Common myeloid progenitor, CD34-positive (primary cell): ENCODE data around the gene IRS1.

Experiments
- CTCF ChIA-PET: fragments of 350-600 bp; sonication (Branson Sonifier 250); formaldehyde crosslinking; loops from one replicate; lab custom pipeline; 2021; ENCODE audit warnings: antibody characterized with exemption; lab: Charles Lee
- POLR2A ChIA-PET: fragments of 350-600 bp; sonication (Branson Sonifier 250); formaldehyde crosslinking; loops from one replicate; lab custom pipeline; 2021; ENCODE audit warnings: antibody characterized with exemption; lab: Charles Lee
- DNase-seq, 3 donors: peaks; one replicate each; pipeline versions ENCODE4 v3.0.0 to v3.0.0-alpha.2; 2013
- H3K27ac ChIP-seq, 2 experiments: 1 replicate in 1 of 2; 2 replicates in 1 of 2; pipeline ENCODE4 v1.7.0; 2013; ENCODE audit warnings: inconsistent platforms in 2 of 2, low read length in 2 of 2, mild to moderate bottlenecking in 2 of 2, low read depth in 1 of 2, moderate library complexity in 1 of 2; ENCODE audit not compliant: severe bottlenecking in 2 of 2, insufficient read depth in 1 of 2, poor library complexity in 1 of 2
- H3K27me3 ChIP-seq, 5 experiments: replicated peaks in 2 of 5; 1 replicate in 3 of 5; 2 replicates in 2 of 5; pipeline versions ENCODE4 v1.6.1 to v1.7.0; 2013; ENCODE audit warnings: low read length in 4 of 5, mild to moderate bottlenecking in 2 of 5, moderate library complexity in 2 of 5, inconsistent platforms in 1 of 5; ENCODE audit not compliant: insufficient read depth in 5 of 5, control insufficient read depth in 4 of 5
- H3K36me3 ChIP-seq, 4 experiments: 1 replicate in 2 of 4; 2 replicates in 2 of 4; pipeline versions ENCODE4 v1.6.1 to v1.7.0; 2013; ENCODE audit warnings: low read length in 3 of 4, control low read depth in 1 of 4, mild to moderate bottlenecking in 1 of 4; ENCODE audit not compliant: control insufficient read depth in 4 of 4, insufficient read depth in 4 of 4
- H3K4me1 ChIP-seq, 4 experiments: 1 replicate in 3 of 4; 2 replicates in 1 of 4; pipeline versions ENCODE4 v1.6.1 to v1.7.1; 2013; ENCODE audit warnings: low read length in 3 of 4, mild to moderate bottlenecking in 3 of 4, control low read depth in 1 of 4, inconsistent platforms in 1 of 4, moderate library complexity in 1 of 4; ENCODE audit not compliant: control insufficient read depth in 4 of 4, insufficient read depth in 4 of 4; ENCODE audit errors: control extremely low read depth in 1 of 4
- H3K4me3 ChIP-seq, 7 experiments: 1 replicate in 4 of 7; 2 replicates in 3 of 7; pipeline versions ENCODE4 v1.5.1 to v1.7.0; 2013; ENCODE audit warnings: mild to moderate bottlenecking in 7 of 7, low read length in 6 of 7, moderate library complexity in 6 of 7, inconsistent platforms in 2 of 7, low read depth in 2 of 7, control low read depth in 1 of 7; ENCODE audit not compliant: insufficient read depth in 4 of 7, control insufficient read depth in 1 of 7; ENCODE audit errors: extremely low read depth in 1 of 7
- H3K9me3 ChIP-seq, 5 experiments: 1 replicate in 4 of 5; 2 replicates in 1 of 5; pipeline versions ENCODE4 v1.6.1 to v1.7.1; 2013; ENCODE audit warnings: low read length in 4 of 5, mild to moderate bottlenecking in 2 of 5, inconsistent platforms in 1 of 5, low read depth in 1 of 5, moderate library complexity in 1 of 5; ENCODE audit not compliant: control insufficient read depth in 4 of 5, insufficient read depth in 2 of 5; ENCODE audit errors: control extremely low read depth in 1 of 5
- WGBS: methylation state at CpG from one replicate; pipeline ENCODE4 v1.1.5; 2013; ENCODE audit not compliant: insufficient coverage; 5-methylcytosine and 5-hydroxymethylcytosine counted together

Gene IRS1

DNA sequence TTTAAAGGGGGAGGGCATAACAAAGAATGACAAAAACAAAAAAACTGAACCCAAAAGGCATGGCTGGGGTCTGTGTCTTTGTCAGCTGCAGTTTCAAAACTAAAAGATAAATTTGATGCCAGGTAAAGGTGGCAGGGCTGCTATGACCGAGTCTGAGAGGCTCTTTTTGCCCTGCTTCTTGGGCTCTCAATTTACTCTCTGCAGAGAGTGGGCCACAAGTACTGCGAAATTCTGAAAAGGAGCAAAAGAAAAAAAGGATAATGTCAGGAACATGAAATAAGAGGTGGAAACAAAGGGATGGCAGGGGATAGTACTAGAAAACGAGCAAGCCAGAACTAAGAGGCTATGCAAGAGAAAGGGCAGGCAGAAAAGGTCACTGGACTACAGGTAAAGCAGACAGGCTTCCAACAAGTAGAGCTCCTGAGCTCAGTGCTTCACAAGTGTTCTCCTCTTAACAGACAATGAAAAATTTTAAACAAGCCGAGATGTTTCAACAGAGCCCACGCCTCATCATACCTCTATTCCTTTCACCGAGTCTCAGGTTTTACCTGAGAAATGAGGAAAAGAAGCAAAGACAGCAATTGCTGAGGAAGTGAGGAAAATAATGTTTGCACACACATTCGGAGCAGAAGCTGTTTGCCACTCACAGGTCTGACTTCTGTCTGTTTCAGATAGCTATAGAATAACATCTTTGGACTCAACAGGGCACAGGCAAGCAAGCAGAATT, 7.3 kb downstream of the IRS1 start:
- CTCF ChIA-PET: interaction anchor here (0.9 kb wide), 1 partner anchor 24 kb away, joined by 3 read pairs; no protein-coding TSS in a partner anchor
- DNase-seq: no peak
- Histone ChIP-seq H3K27ac (peak overlapping the region in 1 of 2 experiments; percentile 76), H3K4me1 (peaks cover 7 to 13% (median 11%) of the 10 kb centered on the region in 4 experiments), H3K9me3 (peaks cover 0 to 2% (median 0%) of the 10 kb centered on the region in 5 experiments), H3K4me3 (peak overlapping the region in 6 of 7 experiments; percentile 53 to 78 (median 66)), H3K36me3 (no peaks in the 10 kb centered on the region), H3K27me3 (peaks cover 0 to 5% (median 4%) of the 10 kb centered on the region in 5 experiments)
- 56% methylated on average over 3 of the region's 7 CpGs for WGBS
- POLR2A ChIA-PET: no interaction called here

DNA sequence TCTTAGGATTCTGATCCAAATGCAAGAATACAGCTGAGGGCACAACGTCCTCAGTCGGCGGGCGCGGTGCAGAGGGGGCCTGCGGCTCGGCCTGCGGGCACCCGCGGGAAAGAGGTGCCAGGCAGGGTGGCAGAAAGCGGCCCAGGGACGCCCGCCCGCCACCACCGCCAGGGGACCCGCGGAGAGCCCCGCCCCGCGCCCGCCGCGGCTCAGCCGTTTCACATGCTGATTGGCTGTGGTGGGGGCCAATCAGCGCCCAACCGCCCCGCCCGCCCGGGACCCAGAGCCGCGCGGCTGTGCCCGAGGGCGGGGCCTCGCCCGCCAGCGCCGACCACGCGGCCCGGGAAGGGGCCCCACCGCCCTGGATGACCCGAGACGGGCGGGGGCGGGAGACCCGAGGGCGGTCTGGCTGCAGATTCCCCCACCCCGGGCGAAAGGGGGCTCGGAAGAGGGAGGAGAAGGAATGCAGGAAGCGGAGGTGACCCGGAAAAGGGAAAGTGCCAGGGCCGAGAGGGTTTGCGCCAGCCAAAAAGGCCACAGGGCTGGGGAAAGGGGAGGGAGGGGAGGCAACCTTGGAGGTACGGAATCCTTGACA, 8.0 kb downstream of the IRS1 start:
- Histone ChIP-seq H3K27me3 (peaks cover 0 to 5% (median 3%) of the 10 kb centered on the region in 5 experiments), H3K27ac (peak overlapping the region in 1 of 2 experiments; percentile 76), H3K36me3 (no peaks in the 10 kb centered on the region), H3K4me3 (peak overlapping the region; percentile 50 to 78 (median 63)), H3K9me3 (peaks cover 0 to 2% (median 0%) of the 10 kb centered on the region in 5 experiments), H3K4me1 (peaks cover 7 to 13% (median 11%) of the 10 kb centered on the region in 4 experiments)
- peak; percentile 85 to 94 (median 91) for DNase-seq
- whole genome bisulfite sequencing: 0% methylated on average over 39 of the region's 56 CpGs
- ChIA-PET CTCF (interaction anchor here (0.9 to 3.1 kb wide), 2 partner anchors 11 to 25 kb away, joined by 3 to 13 read pairs; no protein-coding TSS in a partner anchor), POLR2A (no interaction called here)

DNA sequence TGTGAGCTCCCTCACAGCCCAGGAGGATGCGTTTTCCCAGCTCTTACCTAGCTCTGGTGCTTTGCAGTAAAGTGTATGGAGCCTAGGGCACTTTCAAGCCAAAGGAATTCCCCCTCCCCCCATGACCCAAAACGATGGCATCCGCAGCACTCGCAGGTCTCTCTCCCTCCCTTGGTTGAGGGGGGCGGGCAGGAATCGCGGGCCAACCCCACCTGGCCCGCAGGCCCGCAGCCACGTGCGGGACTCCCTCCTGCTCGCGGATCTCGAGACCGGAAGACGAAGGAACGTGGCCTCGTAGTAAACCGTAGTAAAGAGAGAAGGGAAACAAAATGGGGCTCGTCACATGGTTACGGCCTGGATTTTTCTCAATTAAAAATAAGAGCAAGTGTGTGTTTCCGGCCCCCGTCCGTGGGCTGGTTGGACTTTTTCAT, 8.5 kb downstream of the IRS1 start:
- CTCF ChIA-PET: interaction anchor here (3.1 kb wide), 1 partner anchor 11 kb away, joined by 13 read pairs; no protein-coding TSS in a partner anchor

DNA sequence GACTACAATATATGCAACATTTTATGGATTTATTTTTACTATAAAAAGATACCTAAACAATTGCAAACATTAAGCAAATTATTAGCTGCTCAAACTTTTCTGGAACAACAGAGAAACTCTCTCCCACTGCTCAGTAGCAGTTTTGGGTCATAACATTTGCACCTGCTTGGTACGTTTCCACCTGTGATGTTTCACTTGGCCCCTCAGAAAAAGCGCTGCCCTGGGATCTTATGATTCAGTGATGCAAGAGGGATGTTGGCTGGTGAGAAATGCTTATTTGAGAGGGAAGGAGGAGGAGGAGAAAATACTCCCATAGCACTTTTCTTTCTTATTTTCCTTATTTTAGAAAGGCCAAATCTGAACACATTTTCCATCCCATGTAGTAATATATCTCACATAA, 9.2 kb downstream of the IRS1 start:
- no CpG with 5 or more reads among the region's 2 CpGs for WGBS
- H3K36me3 ChIP-seq: no peaks in the 10 kb centered on the region
- CTCF ChIA-PET: interaction anchor here (0.8 to 3.1 kb wide), 3 partner anchors 8 to 82 kb away, joined by 3 to 13 read pairs (median 3); no protein-coding TSS in a partner anchor
- POLR2A ChIA-PET: no interaction called here
- H3K27ac ChIP-seq: no peak overlapping the region
- H3K9me3 ChIP-seq: peaks cover 0 to 2% (median 0%) of the 10 kb centered on the region in 5 experiments
- H3K4me1 ChIP-seq: peaks cover 7 to 13% (median 11%) of the 10 kb centered on the region in 4 experiments
- H3K27me3 ChIP-seq: peaks cover 0 to 5% (median 3%) of the 10 kb centered on the region in 5 experiments
- peak overlapping the region in 1 of 7 experiments; percentile 68 for H3K4me3 ChIP-seq
- DNase-seq: no peak

More for the DNA sequence above, 8.5 kb downstream of the IRS1 start:
- H3K36me3 ChIP-seq: no peaks in the 10 kb centered on the region
- peaks cover 0 to 2% (median 0%) of the 10 kb centered on the region in 5 experiments for H3K9me3 ChIP-seq
- H3K27me3 ChIP-seq: peaks cover 0 to 5% (median 3%) of the 10 kb centered on the region in 5 experiments
- peaks cover 7 to 13% (median 11%) of the 10 kb centered on the region in 4 experiments for H3K4me1 ChIP-seq
- POLR2A ChIA-PET: no interaction called here
- H3K27ac ChIP-seq: peak overlapping the region in 1 of 2 experiments; percentile 51
- peak overlapping the region; percentile 27 to 78 (median 62) for H3K4me3 ChIP-seq
- DNase-seq: peak; percentile 77 to 92 (median 86)
- 2% methylated on average over 20 of the region's 24 CpGs for WGBS

DNA sequence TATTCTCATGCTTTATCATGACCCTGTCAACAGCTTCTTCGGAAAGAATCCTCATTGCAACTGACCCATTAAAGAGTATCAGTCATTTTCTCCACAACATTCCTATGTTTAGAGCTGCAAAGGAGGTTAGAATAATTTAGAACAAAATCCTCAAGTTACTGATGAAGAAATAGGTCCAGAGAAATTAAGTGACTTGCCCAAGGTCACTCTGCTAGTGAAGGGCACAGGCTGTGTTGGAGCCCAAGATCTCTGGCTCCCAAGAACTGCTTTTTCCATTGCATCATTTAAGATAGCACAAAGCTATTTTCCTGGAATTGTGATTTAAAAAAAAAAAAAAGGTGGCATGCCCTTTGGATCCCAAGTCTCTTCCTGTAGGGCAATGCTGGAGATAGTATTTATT, 9.6 kb downstream of the IRS1 start:
- POLR2A ChIA-PET: no interaction called here
- H3K9me3 ChIP-seq: peaks cover 0 to 2% (median 0%) of the 10 kb centered on the region in 5 experiments
- no peaks in the 10 kb centered on the region for H3K36me3 ChIP-seq
- no peak overlapping the region for H3K4me3 ChIP-seq
- H3K4me1 ChIP-seq: peaks cover 7 to 13% (median 11%) of the 10 kb centered on the region in 4 experiments
- no peak for DNase-seq
- WGBS: no CpG with 5 or more reads among the region's 1 CpG
- CTCF ChIA-PET: interaction anchor here (0.8 to 3.1 kb wide), 4 partner anchors 8 to 81 kb away, joined by 3 to 13 read pairs (median 7); no protein-coding TSS in a partner anchor
- peaks cover 0 to 5% (median 0%) of the 10 kb centered on the region in 5 experiments for H3K27me3 ChIP-seq
- H3K27ac ChIP-seq: no peak overlapping the region

DNA sequence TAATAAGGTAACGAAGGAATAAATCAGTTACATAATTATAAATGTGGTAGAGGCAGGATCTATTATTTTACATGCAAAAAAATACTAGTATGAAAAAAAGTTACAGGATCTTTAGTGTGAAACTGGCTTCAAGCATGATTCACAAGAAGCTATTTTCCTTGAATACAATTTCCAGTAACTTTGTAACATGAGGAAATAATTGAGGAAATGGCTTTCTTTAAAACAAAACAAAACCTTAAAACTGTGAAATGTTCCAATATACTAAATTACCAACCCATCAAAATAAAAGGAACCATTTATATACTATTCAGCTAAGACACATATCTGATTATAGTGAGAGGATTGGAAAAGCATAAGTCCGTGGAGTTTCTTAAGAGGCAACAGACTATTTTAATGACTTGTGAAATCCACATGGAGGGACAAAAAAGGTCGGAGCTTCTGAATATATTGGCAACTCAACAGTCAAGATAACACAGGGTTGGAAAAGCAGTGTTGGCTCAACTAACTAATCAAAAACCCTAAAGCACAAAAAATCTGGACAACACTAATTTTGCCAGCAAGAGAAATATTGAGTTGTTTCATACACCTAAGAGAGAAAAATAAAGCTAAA, 10.6 kb downstream of the IRS1 start:
- DNase-seq: no peak
- H3K36me3 ChIP-seq: no peaks in the 10 kb centered on the region
- no CpG with 5 or more reads among the region's 3 CpGs for WGBS
- ChIA-PET POLR2A (no interaction called here), CTCF (interaction anchor here (0.8 to 3.3 kb wide), 4 partner anchors 10 to 18 kb away, joined by 3 to 16 read pairs (median 12); partner anchors contain the start of gene IRS1)
- H3K27me3 ChIP-seq: peaks cover 0 to 5% (median 0%) of the 10 kb centered on the region in 5 experiments
- H3K9me3 ChIP-seq: peaks cover 0 to 2% (median 0%) of the 10 kb centered on the region in 5 experiments
- no peak overlapping the region for H3K27ac ChIP-seq
- peaks cover 7 to 13% (median 11%) of the 10 kb centered on the region in 4 experiments for H3K4me1 ChIP-seq
- H3K4me3 ChIP-seq: no peak overlapping the region
